HK-2 (cell line): Measurements from ENCODE around the gene KRTAP6-3.

Experiments
- DNase-seq: peaks from one replicate; pipeline ENCODE4 v3.0.0-alpha.2; 2018; ENCODE audit not compliant: unreplicated experiment

The KRTAP6-3 gene, protein sequence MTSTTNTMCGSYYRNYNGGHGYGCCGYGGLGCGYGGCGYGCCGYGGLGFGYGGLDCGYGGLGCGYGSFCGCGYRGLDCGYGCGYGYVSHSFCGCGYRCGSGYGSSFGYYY

DNA sequence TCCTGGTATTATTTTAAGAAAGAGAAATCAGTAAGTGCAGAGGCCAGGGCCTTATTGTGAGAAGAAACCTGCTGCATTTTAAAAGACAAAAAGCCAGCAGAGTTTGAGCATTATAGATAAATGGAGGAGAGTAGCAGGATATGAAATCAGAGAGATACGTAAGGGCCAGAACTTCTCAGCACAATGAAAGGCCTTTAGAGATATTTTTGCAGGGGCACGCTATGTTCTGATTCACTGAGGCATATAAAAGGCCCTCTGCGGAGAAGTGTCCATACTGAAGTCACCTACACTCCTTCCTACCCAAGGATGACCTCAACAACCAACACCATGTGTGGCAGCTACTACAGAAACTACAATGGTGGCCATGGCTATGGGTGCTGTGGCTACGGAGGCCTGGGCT lies at the start of gene KRTAP6-3:
KRTAP6-3 (plus strand) TSS at position 301 of the 400 bp plus-strand sequence; CDS start at position 307, 6 bp downstream.
- DNase-seq = no peak

DNA sequence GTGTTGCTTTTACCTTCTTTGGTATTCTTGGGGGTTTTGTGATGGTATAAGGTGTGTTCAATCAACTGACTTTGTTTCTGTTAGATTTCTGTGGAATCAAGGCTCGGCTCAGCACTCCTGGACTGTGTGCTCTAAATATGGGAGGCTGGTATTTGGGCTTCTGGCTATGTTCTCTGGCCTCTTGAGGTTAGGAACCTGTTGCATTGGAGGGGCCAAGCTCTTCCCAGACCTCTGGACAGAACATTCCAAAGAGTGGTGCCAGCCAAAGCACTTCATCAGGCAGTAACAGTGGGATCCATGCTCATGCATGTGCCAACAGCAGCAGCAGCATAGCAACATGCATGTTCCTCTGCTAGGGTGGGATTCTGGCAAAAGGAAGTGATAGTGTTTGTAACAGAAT lies 39.5 kb upstream of the KRTAP6-3 start:
- DNase-seq = no peak

DNA sequence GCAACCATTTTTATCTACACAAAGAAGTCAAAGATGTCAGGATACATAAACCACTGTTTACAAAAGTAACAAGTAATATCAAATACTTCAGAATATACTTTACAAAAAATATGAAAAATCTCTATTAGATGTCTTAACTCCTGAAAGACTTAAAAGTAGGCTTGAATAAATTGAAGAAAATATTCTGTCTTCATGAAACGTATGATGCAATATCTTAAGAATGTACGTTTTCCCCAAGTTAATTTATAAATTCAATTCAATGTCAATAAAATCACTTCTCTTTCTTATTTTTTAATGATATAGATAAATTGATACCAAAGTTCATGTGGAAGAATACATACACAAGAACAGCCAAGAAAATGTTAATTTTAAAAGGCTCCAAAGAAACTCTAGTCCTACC lies 37.1 kb upstream of the KRTAP6-3 start:
- no peak for DNase-seq

DNA sequence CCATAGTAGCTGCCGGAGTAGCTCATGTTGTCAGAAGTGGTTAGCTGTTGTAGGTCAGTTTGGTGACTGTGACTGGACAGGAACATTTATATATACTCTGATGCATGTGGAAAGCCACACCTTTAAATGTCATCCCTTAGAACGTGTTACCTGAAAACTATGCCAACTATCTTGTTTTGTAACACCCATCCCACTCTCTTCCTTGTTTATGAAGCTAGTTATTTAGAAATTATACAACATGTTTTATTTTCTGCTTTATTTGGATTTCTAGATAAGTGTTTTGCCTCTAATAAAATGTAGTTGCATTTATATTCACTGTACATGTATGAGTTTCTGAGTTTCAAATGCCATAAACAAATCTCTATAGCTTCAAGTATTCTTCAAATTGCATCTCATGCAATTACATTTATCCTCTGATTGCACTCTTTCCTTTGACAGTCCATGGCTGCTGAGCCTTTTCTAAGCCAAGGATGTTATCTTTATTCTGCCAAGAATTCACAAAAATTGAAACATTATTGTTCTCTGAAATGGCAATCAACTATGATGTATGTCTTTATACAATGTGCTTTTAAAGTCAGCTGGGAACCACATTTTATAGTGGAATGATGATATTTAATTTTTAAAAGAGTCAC lies 30.9 kb upstream of the KRTAP6-3 start, which contains the start of gene KRTAP19-7:
KRTAP19-7 (minus strand) TSS at position 51 of the 632 bp plus-strand sequence; CDS start at position 26, 25 bp downstream.
- DNase-seq = no peak

DNA sequence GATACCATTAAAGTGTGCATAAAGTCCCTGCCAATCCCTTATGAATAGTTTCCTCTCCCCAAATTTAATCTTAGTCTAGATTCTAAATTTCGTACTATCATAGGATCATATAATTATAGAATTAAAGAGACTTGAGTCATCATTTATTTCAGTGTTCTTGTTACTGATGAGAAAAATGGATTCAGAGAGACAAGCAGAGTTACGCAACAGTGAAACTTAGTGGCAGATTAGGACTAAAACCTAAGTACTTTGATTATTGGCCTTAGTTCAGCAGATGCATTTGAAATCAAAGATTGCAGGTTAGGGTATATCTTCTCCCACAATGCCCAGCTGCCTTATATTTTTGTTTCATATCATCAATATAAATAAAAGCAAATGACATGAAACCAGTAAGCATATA lies 30.3 kb upstream of the KRTAP6-3 start:
- no peak for DNase-seq

DNA sequence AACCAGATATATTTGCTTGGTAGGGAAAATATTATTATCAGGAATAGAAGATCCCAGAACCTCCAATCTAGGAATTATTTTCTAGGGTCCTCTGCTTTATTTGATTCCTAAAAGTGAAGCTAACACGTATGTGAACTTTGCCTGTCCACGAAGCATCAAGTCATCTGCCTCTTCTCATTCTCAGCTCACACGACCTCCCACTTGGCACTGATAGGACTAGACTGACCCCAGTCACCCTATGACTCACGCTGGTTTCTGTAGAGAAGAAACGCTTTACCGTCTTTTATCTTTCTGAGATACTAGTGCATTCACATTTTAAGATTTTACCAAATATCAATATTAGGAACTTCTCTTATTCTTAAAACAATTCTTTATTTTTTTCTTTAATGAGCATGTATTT lies 29.2 kb upstream of the KRTAP6-3 start:
- no peak for DNase-seq

DNA sequence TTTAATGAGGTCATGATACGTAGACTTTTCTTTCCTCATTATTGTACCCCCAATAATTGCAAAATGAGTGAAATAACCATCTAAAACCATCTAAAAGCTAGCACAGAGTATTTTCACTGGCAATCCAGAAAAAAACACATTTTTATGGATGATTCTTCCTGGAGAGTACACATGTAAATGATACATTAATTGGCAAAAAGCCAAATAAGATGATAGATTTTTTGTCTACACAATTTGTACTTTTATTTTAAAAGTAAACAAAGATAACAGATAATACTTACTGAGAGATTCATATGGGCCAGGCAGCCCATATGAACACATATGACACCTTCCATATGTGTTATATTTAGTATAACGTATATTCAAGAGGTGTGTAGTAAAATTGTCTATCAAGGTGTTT lies 28.6 kb upstream of the KRTAP6-3 start:
- DNase-seq = no peak

DNA sequence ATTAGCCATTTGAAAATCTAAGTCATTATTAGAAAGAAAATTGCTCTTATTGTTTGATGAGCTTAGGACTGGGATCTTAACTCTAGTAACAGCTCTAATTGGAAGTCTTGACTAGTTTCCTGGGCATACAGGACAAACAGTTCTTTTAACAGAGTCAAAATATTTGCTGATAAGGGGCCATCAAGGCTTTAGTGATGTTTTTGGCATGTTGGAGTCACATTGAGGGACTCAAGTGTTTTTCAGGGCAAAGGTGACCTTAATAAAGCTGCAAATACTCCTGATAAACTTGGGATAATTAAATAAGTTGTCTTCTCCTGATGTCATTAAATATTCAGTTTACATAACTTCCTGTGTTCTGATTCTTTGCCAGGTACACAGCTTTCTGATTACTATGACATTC lies 24.6 kb upstream of the KRTAP6-3 start:
- DNase-seq = no peak

DNA sequence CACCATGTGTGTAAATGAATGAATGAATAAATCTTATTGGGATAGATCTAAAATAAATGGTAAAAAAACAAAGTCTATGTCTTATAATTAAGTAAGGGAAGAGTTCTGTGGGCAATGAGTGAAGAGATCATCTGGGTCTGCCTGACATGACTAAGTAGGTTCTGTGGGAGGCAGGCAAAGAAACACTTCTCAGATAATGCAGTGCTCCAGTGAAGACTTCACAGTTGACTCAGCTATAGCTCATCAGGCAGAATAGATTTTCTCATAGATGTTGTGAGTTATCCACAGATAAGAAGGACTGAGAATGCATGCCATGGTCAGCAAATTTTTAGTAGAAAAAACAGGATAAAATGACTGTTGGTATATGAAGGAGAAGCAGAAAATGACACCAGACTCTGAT lies 14.5 kb upstream of the KRTAP6-3 start:
- no peak for DNase-seq

DNA sequence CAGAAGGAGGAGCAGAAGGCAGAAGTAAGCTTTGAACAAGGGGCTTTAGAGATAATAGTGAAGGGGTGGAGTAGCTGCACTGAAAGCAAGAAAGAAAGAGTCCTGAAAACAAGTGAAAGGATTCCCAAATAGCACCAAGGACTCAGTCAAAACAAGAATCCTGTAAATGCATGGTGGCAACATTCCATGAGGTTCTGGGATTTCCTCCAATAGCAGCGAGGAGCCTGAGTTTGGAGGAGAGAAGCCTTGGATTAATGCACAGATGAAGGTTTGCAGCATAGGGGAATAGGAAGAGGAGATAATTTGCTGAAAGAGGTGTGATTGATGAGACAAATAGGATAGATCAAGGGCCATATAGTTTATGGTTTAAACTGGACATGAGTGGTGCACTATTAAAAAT lies 12.9 kb upstream of the KRTAP6-3 start:
- no peak for DNase-seq

DNA sequence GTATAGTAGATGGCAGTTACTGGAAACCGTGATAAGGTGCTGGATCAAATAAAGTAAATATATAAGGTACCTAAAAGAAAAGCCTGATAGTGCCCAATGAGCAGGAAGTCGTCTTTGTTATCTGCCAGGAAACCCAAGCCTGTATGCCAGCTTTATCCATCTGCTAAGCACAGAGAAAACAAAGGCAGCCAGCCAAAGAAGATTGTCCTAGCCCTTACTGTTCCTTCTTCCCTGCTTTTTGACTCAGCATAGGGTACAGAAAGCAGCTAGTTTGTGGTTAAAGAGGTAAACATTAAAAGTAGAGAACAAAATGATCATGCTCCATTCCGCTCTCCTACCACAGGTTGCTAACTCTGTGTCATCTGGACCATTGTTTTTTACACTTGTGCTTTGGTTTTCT lies 12.1 kb upstream of the KRTAP6-3 start:
- no peak for DNase-seq

DNA sequence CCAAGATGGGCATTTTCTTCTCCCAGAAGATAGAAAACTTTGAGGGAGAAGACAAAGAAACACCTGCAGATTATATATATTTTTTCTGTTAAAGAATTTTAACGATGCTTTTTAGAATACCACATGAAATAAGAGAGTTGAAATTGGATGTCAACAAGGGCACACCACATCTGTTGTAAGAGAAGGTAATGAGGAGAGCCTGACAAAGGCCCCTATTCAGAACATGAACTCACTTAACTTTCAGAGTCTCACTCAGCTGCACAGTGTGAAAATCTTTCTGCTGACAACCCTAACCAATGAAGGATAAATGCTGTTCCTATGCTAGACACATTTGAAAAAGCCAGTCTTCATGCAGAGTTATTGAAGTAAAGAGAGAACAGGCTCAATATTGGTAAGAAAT lies 9.4 kb upstream of the KRTAP6-3 start:
- DNase-seq = no peak

DNA sequence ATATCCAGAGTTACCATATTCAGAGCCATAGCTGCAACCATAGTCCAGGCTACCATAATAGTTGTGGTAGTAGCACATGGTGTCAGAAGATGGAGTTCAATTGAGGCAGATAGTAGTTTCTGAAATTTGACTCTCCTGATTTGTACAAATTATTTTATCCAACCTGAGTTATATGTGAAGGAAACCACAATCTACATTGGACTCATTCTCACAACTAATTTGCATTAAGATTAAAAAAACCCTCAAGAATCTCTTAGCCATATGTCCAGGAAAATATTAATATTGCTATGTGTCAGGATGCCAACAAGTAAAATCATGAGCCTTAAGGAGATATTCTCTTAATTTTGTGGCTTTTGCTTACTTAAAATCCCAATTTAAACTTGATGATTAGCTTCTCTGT lies 1.9 kb upstream of the KRTAP6-3 start, which contains the start of gene KRTAP22-2:
KRTAP22-2 (minus strand) TSS at position 101 of the 400 bp plus-strand sequence.
- no peak for DNase-seq

DNA sequence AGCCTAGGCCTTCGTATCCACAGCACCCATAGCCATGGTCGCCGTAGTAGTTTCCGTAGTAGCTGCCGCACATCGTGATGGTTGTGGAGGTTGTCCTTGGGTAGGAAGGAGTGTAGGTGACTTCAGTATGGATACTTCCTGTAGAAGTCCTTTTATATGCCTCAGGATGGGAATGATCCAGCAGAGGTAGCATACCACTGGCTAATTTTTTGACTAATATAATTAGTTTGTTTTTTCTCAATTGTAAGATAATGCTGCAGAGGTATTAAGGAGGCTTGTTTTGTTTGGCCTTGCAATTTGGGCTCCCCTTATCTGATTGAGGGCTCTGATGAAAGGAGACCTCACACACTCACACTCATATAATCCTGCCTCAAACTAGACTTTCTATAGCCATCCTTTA lies 6.6 kb downstream of the KRTAP6-3 start, which contains the start of gene KRTAP6-2:
KRTAP6-2 (minus strand) TSS at position 101 of the 400 bp plus-strand sequence; CDS start at position 73, 28 bp downstream.
- DNase-seq = no peak

DNA sequence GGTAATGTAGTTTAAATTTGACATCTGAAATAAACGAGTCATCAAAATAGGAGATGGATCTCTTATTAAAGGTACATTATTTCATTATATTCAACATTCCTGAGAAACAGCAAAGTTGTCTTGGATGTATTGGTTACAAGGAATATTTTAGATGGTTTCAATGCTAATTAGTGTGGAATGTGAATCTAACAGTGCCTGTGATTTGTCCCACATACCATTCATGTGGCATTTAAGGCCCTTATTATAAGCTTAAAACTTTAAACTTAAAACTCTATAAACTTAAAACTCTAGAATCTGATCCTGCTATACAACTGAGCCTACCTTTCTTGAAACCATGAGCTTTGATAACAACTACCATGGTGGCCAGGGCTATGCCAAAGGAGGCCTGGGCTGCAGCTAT lies 8.5 kb downstream of the KRTAP6-3 start, which contains the start of gene KRTAP22-1:
KRTAP22-1 (plus strand) TSS at position 301 of the 400 bp plus-strand sequence.
- DNase-seq = no peak

DNA sequence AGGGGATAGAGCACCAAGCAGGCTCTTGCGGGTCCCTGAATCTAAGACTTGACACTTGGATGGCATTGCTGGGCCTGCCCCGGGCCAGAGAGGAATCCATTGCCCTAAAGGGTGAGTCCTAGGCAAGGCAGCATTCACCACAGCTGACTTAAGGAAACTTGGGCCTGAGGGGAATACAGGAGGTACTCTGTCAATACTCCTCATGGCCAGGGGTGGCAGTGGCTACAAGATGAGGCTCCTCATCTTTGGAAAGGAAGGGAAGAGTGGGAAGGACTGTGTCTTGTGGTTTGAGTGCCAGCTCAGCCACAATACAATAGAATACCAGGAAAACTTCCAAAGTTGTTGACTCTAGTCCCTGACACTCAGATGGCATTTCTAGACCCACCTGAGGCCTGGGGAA lies 13.7 kb downstream of the KRTAP6-3 start:
- no peak for DNase-seq

DNA sequence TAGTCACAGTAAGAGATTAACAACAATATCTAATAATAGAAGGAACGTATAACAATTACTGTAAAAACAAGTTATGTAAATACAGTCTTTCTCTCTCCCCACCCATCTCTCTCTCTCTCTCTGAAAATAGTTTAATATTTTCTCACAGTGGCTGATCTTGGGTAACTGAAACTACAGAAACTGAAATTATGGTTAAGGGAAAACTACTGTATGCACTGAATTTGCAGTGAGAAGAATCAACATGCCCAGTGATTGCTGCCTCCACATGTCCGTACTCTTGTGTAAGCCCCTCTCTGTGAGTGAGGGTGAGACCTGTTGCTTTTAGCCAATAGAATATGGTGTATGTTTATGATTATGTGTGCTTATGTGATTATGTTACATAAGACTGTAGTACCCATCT lies 19.9 kb downstream of the KRTAP6-3 start:
- DNase-seq = no peak

DNA sequence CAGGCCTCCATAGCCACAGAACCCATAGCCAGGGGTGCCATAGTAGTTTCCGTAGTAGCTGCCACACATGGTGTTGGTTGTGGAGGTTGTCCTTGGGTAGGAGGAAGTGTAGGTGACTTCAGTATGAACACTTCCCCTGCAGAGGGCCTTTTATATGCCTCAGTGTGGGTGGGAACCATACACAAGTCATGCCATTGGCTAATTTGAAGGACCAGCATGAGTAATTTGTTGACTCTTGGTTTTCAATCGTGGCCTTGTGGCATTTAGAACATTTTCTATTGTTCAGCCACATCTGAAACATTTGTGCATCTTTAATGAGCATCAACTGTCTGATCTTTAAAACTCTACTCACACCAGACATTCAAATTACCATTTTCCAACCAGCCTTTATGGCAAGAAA lies 21.6 kb downstream of the KRTAP6-3 start, which contains the start of gene KRTAP6-1:
KRTAP6-1 (minus strand) TSS at position 95 of the 400 bp plus-strand sequence; CDS start at position 69, 26 bp downstream.
- DNase-seq = no peak

DNA sequence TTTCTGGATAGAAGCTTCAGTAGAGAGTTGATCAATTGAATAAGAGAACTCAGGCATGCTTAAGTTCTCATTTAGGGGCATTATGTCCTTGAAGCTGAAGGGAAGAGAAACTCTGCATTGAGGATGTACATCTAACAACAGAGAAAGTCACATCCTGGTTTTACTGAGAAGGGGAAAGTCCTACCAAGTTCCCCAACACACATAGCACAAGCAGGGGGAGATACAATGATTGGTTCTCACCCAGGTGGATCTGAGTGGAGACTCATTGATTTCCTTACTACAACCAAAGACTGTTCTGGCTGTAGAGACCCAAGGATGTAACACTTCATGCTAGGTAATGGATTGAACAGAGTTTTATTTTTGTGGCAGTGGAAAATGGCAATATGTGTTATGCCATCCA lies 23.0 kb downstream of the KRTAP6-3 start:
- DNase-seq = no peak

DNA sequence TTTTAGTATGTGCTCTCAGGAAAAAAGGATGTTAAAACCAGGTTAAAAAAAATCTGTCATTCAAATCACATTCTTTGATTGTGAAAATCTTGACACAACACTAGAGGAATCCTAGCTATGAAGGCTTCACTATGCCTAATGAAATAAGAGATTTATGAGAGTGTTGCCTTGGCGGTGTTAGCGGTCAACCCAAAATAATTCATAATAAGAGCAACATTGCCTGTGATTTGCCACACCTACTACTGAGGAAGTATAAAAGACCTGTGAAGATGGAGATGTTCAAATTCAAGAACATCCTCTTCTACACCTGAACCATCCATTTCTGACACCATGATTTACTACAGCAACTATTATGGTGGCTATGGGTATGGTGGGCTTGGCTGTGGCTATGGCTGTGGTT lies 23.9 kb downstream of the KRTAP6-3 start, which contains the start of gene KRTAP20-1:
KRTAP20-1 (plus strand) TSS at position 301 of the 400 bp plus-strand sequence; CDS start at position 331, 30 bp downstream.
- no peak for DNase-seq

DNA sequence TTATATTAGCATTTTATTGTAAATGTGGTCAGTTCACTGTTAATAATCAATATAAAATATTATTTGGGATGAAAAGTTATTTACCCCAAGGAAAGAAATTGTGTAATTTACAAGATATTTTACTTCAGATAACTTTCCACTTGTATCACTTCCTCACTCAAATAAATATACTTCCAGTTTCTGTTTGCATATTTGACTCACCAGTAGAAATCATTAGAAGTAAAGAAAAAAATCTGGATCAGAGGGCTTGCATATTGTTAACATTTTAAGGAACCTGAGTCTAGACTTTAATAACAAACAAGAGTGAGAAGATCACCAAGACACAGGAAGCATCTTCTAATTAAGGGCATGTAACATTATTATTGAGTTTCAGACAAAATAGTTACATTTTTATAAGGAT lies 27.8 kb downstream of the KRTAP6-3 start:
- DNase-seq = no peak

DNA sequence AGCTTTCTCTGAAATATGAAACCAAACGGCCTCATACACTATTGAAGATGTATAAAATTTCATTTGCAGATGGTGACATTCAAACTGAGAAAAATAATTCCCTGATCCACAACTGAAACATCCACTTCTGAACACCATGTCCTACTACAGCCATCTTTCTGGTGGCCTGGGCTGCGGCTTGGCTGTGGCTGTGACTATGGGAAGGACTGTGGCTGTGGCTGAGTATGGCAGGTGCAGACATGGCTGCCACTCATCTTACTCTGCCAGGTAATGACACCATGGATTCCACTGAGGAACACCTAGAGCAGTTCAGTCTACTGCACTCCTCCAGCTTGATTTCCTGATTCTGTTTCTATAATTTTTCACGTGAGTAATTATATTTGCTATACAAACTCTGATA lies 28.3 kb downstream of the KRTAP6-3 start, which contains the start of gene KRTAP20-4:
KRTAP20-4 (plus strand) TSS at position 106 of the 400 bp plus-strand sequence.
- no peak for DNase-seq

DNA sequence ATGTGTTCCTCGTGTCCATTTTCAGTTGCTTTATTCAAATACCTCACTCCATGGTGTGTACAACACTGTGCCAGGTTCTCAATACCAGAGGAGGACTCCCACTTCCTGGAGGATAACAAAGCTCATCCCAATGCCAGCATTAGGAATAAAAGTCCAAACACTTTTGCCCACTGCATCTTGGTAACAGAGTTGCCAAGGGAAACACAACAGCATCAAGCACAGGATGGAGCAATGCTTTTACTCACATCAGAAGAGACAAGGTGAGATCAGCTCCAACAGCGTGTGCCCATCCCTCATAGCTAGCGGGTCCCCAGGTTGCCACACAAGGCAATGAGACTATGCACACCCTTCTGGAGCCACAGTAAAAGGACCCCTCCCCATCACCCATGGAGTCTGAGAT lies 31.1 kb downstream of the KRTAP6-3 start:
- DNase-seq = no peak
